Immature natural killer cell (primary cell): ENCODE data around the gene NIT2. TPM values are rescaled to one million over a fixed set of nuclear protein-coding genes. Genes with fewer than 3 reads are reported as not detected.

ENCODE experiments used
- DNase-seq, 3 donors: peaks; one replicate each; pipeline ENCODE4 v3.0.0; 2022; ENCODE audit warnings: mixed read lengths in 1 of 3
- H3K27ac Mint-ChIP-seq, 6 donors: one replicate each; pipeline ENCODE4 v1.8.0; 2020; ENCODE audit warnings: mixed read lengths in 6 of 6, mild to moderate bottlenecking in 5 of 6, inconsistent platforms in 4 of 6, moderate library complexity in 3 of 6
- H3K27me3 Mint-ChIP-seq, 3 donors: one replicate each; pipeline ENCODE4 v1.8.0; 2020 to 2021; ENCODE audit warnings: low read depth in 3 of 3, mild to moderate bottlenecking in 3 of 3, mixed read lengths in 3 of 3, moderate library complexity in 3 of 3, inconsistent platforms in 1 of 3
- H3K36me3 Mint-ChIP-seq, 3 donors: one replicate each; pipeline ENCODE4 v1.8.0; 2020; ENCODE audit warnings: mixed read lengths in 3 of 3, inconsistent platforms in 2 of 3, mild to moderate bottlenecking in 2 of 3
- H3K4me1 Mint-ChIP-seq, 2 donors: one replicate each; pipeline ENCODE4 v1.8.0; 2020; ENCODE audit warnings: inconsistent platforms in 2 of 2, mild to moderate bottlenecking in 2 of 2, mixed read lengths in 2 of 2, moderate library complexity in 1 of 2
- H3K4me3 Mint-ChIP-seq, 5 donors: one replicate each; pipeline ENCODE4 v1.8.0; 2020; ENCODE audit warnings: mild to moderate bottlenecking in 5 of 5, mixed read lengths in 5 of 5, inconsistent platforms in 3 of 5, moderate library complexity in 3 of 5
- H3K9me3 Mint-ChIP-seq, 6 donors: one replicate each; pipeline ENCODE4 v1.8.0; 2020; ENCODE audit warnings: mild to moderate bottlenecking in 6 of 6, mixed read lengths in 6 of 6, inconsistent platforms in 4 of 6, moderate library complexity in 3 of 6
- polyA plus RNA-seq, 3 donors: library from polyadenylated mRNA; unstranded; fragments of 300-500 nt; fragmentation: Illumina TruSeq; gene quantifications; one replicate each; pipeline ENCODE4 v1.2.3, GENCODE V29; 2021

The NIT2 gene
- polyA plus RNA-seq, 3 donors from 2014 or later, result 35.6 to 46.0 (median 41.7) TPM

DNA sequence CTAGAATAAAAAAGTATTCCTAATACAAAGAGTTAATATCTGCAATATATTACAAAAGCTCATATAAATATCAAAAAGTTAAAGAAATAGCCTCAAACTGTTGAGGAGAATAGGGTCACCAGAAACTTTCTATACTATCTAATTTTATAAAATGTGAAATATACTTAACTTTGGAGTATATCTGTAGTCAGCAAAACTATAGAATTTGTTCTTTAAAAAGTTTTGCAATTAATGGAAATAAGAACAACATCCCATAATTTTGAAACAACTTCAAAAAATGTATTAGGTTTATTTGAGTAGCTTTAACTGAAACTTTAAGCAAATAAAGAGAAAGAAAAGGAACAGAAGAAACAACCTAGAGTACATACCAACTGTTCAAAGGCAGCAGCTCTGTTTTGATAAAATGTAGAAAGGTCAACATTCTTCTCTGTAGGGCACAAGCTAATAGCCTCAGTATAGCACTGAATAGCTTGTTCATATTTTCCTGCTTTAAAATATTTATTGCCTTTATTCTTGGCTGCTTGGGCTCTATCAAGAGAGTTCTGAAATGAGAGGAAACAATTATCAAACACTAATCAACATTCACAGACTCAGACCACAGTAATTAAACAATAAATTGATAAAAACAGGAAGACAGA is 52.0 kb downstream of the NIT2 start:
- Mint-ChIP-seq H3K4me3 (no peak overlapping the region), H3K4me1 (peaks cover 4 to 19% of the 10 kb centered on the region in 2 donors), H3K27me3 (no peaks in the 10 kb centered on the region), H3K27ac (peak overlapping the region in 1 of 6 donors; percentile 40), H3K36me3 (peaks cover 12 to 30% (median 16%) of the 10 kb centered on the region in 3 donors), H3K9me3 (peaks cover 2 to 10% (median 5%) of the 10 kb centered on the region in 6 donors)
- no peak for DNase-seq

DNA sequence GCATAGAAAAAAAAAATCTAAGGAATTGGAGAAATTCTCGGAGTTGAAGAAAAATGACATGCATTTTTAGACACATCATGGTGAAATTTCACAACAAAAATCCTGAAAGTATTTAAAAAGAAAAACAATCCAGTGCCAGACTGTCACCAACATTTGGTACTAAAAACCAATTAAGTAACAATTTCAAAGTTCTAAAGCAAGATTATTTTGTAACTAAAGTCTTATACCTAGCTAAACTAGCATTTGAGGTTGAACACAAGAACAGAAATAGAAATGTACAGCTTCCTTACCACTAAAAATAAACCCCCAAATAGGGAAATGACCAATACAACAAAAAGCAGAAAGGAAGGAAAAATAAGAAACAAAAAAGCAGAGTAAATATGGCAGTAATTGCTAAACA is 54.5 kb downstream of the NIT2 start:
- Mint-ChIP-seq H3K27ac (no peak overlapping the region), H3K4me1 (peaks cover 7 to 30% of the 10 kb centered on the region in 2 donors), H3K36me3 (peaks cover 12 to 22% (median 16%) of the 10 kb centered on the region in 3 donors), H3K27me3 (no peaks in the 10 kb centered on the region), H3K4me3 (no peak overlapping the region), H3K9me3 (peaks cover 2 to 10% (median 5%) of the 10 kb centered on the region in 6 donors)
- no peak for DNase-seq

DNA sequence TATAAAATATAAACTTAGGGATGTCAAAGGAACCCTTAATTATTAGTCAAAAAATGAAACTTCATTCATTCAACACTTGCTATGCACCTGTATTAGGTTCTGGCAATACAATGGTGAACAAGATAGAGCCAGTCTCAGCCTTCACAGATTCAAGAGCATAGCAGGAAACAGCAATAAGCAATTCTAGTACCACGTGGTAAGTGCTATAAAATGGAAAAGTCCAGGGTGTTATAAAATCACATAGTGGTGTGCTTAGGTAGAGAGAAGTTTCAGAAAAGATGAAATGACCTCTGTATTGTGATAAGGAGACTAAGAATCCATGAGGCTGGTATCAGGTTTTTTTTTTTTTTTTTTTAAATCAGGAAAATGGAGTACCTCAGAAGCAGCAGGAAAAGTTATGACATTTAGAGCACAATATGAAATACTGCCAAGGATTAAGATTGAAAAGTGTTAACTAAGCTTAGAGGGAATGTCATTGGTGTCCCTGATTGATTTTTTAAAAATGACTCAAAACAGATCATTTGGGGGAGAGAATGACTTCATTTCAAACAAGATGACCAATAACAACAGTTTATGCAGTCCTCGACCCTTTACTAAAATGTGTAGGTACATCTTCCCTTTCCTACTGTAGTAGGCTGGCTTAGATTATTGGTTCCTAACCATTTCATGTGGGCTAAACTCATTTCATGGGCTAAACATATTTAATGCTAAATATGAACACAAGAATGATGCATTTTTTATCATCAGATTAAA is 61.3 kb downstream of the NIT2 start:
- peak overlapping the region in 1 of 6 donors; percentile 45 for H3K27ac Mint-ChIP-seq
- H3K4me1 Mint-ChIP-seq, result peaks cover 30 to 62% of the 10 kb centered on the region in 2 donors
- DNase-seq, result no peak

DNA sequence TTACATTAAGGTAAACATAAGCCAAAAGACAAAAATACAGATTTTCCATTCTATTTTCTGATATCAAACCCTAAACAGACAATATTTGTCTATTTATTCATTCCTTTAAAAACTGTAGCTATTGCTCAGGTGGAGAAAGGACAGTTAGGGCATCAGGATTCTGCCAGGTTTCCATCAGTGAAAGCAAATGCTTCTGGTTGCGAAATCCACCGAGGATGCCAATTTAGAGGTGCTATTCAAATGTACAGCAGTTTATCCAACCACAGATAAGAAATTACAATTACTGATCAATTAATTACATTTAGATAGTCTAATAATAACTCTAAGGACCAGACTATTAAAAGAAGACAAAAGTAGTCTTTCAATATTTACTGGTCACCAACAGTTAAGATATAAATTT is 62.4 kb downstream of the NIT2 start:
- peaks cover 0 to 7% (median 4%) of the 10 kb centered on the region in 3 donors for H3K27me3 Mint-ChIP-seq
- no peak for DNase-seq
- no peak overlapping the region for H3K4me3 Mint-ChIP-seq
- H3K36me3 Mint-ChIP-seq, result no peaks in the 10 kb centered on the region
- H3K27ac Mint-ChIP-seq, result no peak overlapping the region
- H3K4me1 Mint-ChIP-seq, result peaks cover 36 to 72% of the 10 kb centered on the region in 2 donors
- no peaks in the 10 kb centered on the region for H3K9me3 Mint-ChIP-seq

More for the DNA sequence above, 61.3 kb downstream of the NIT2 start:
- Mint-ChIP-seq H3K9me3 (no peaks in the 10 kb centered on the region), H3K4me3 (no peak overlapping the region), H3K27me3 (peaks cover 0 to 1% (median under 1%) of the 10 kb centered on the region in 3 donors), H3K36me3 (no peaks in the 10 kb centered on the region)

DNA sequence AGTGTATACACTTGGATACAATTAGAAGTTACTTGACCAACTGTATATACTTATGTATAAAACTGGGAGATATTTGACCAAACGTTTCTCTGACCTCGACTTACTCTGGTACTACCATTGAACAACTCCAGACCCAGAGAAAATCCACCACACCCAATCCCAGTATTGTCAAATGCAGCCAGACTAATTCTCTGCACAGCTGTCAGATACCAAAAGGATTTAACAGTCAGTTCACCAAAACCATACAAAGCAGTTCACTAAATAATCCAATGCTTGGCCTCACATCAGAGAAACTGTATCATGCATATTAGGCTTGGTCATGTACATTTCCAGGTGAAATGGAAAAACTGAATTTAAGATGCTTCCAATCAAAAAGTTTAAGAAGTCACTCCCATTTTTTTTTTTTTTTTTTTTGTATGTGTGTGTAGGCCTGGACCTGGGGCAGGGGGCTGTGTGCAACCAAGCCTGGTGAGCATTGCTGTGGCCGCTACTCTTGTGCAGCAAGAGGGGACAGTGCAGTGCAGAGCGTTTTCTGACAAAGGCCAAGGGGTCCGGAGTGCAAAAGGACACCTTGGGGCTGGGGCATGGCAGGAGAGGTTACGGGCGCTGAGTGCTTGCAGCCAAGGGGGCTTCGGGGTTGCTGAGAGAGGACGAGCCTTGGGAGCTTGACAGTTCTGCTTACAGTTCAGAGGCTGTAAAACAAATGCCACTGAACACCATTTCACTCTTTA is 64.9 kb downstream of the NIT2 start:
- Mint-ChIP-seq H3K27ac (peak overlapping the region; percentile 67 to 93 (median 80)), H3K4me3 (peak overlapping the region; percentile 94 to 98 (median 96)), H3K9me3 (no peaks in the 10 kb centered on the region), H3K4me1 (peaks cover 39 to 76% of the 10 kb centered on the region in 2 donors), H3K36me3 (no peaks in the 10 kb centered on the region), H3K27me3 (peaks cover 0 to 7% (median 5%) of the 10 kb centered on the region in 3 donors)
- DNase-seq, result no peak

DNA sequence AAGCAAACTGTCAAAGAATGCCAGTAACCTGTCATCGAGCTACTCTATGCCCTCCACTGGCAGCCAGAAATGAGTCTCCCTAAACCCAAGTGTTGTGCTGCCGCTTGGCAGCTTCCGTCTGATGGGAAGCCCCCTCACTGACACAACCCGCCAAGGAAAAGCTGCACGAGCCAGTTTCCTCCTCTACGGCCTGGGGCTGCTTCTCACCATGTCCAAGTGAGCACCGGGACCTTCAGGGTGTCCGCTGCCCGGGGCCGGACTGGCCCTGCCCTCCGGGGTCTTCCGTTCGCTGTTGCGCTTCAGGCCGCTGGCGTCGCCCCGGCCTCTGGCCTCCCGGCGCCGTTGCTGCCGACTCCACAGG is 65.8 kb downstream of the NIT2 start:
- H3K36me3 Mint-ChIP-seq, result no peaks in the 10 kb centered on the region
- H3K9me3 Mint-ChIP-seq, result no peaks in the 10 kb centered on the region
- H3K4me3 Mint-ChIP-seq, result peak overlapping the region; percentile 94 to 98 (median 96)
- peak overlapping the region; percentile 79 to 94 (median 87) for H3K27ac Mint-ChIP-seq
- peaks cover 39 to 76% of the 10 kb centered on the region in 2 donors for H3K4me1 Mint-ChIP-seq
- peaks cover 0 to 7% (median 6%) of the 10 kb centered on the region in 3 donors for H3K27me3 Mint-ChIP-seq
- peak in 1 of 3 donors; percentile 25 for DNase-seq

DNA sequence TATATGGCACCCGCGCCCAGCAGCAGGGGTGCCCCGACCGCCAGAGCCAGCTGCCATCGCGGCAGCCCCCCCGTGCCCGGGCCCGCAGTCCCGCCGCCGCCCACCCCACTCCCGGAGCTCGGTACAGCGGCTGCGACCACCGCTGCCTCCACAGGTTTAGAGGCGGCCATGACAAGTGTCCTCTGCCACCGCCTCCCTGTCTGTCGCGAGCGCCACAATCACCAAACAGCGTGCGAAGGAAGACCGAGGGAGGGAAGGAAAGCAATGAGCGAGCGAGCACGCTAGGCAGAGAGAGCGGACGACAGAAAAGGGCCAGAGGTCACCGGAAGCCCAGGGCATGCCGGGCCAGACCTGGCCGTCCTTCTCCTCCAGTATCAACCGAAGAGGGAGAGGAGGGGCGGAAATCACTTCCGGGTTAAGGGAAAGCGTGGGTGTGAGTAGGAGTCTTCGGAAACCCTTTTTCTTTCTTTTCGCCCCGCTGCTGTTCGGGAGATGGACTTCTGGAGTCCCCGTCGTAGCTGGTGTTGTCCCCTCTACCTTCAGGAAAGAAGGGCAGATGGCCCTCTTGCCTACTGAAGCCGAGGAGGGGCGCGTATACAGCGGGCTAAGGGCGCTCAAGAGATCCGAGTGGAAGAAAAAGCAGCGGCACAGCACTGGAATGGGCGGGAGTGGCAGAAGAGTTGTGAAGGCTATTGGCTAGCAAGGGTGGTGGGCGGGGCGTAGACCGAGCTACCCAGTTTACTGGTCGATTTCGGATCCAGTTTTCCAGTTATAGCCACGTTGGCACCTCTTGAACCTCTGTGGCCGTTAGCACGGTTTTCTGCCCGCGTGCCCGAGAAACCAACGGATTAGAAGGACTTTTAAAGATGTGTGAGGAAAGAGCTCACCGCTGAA is 66.5 kb downstream of the NIT2 start, which contains the start of the genes LNP1 and TOMM70:
LNP1 (plus strand) TSS at position 760 of the 894 bp plus-strand sequence. CDS start 28,191 bp downstream, outside the sequence.
TOMM70 (minus strand) TSS at position 310 of the 894 bp plus-strand sequence; CDS start at position 170, 140 bp downstream.
- Mint-ChIP-seq H3K27ac (peak within 1 kb of the TSS; percentile 81 to 95 (median 92)), H3K4me1 (peaks cover 36 to 70% of the 10 kb centered on the region in 2 donors), H3K27me3 (peaks cover 0 to 7% (median 6%) of the 10 kb centered on the region in 3 donors), H3K4me3 (peak within 1 kb of the TSS; percentile 94 to 98 (median 96)), H3K9me3 (no peaks in the 10 kb centered on the region), H3K36me3 (no peaks in the 10 kb centered on the region)
- peak; percentile 92 to 95 (median 95) for DNase-seq

DNA sequence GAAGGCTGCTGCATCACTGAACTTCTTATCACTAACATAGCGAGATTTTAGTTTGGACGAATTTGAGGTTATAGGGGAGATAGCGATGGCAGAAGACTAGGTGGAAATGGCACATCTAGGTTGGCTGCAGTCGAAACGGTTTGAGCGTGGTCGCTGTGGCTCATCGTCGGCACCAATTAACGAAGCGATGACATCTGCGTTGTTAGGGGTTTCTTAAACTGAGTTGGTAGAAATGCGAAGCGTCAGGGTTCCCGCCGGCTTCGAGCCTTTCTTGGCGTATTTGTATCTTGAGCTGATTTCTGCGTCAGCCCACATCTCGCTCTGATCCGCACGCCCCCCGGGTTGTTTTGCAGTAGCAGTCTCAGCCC is 67.1 kb downstream of the NIT2 start:
- peak overlapping the region; percentile 94 to 98 (median 96) for H3K4me3 Mint-ChIP-seq
- DNase-seq, result no peak
- peaks cover 0 to 7% (median 6%) of the 10 kb centered on the region in 3 donors for H3K27me3 Mint-ChIP-seq
- H3K36me3 Mint-ChIP-seq, result no peaks in the 10 kb centered on the region
- peak overlapping the region; percentile 81 to 95 (median 91) for H3K27ac Mint-ChIP-seq
- no peaks in the 10 kb centered on the region for H3K9me3 Mint-ChIP-seq
- H3K4me1 Mint-ChIP-seq, result peaks cover 36 to 64% of the 10 kb centered on the region in 2 donors

DNA sequence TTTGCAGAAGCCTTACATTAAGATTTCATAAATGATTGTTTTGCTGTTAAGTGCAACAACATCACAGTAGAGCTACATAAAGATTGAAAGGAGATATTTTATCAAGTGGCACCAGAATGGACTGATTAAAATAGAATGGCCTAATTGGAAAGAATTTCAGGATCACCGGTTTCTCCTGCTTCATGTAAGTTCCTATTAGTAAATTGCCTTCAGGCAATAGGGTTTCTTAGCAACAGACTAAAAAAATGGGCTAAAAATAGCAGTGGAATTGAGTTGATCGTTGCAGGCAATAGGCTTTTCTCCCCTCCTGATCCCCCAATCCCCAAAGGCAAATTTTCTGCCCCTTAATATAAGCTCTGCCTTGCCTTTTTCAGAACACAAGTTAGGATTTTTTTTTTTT is 67.7 kb downstream of the NIT2 start:
- peaks cover 0 to 7% (median 6%) of the 10 kb centered on the region in 3 donors for H3K27me3 Mint-ChIP-seq
- H3K4me3 Mint-ChIP-seq, result peak overlapping the region; percentile 94 to 98 (median 96)
- H3K9me3 Mint-ChIP-seq, result peaks cover under 1 to 2% (median under 1%) of the 10 kb centered on the region in 6 donors
- no peak for DNase-seq
- peaks cover under 1 to 1% (median 1%) of the 10 kb centered on the region in 3 donors for H3K36me3 Mint-ChIP-seq
- peaks cover 36 to 58% of the 10 kb centered on the region in 2 donors for H3K4me1 Mint-ChIP-seq
- H3K27ac Mint-ChIP-seq, result peak overlapping the region; percentile 81 to 95 (median 91)

DNA sequence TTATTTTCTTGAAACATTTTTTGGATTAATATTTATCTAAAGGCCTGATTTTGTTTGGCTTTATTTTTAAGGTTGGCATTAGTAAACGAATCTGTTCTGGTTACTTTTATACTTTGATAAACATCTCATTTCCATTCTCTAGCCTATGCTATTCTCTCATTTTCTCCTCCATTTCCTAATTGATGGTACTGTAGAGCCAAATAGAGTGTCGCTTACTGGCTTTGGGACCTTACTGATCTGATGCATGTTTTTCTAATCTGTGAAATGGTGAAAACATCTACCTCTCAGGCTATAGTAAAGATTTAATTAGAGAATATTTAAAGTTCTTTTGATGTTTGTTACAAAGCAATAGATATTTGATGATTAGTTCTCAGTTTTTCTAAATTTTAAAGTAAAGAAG is 68.3 kb downstream of the NIT2 start:
- Mint-ChIP-seq H3K9me3 (peaks cover 2 to 9% (median 6%) of the 10 kb centered on the region in 6 donors), H3K27ac (peak overlapping the region in 1 of 6 donors; percentile 45), H3K36me3 (peaks cover 6 to 8% (median 7%) of the 10 kb centered on the region in 3 donors), H3K4me3 (peak overlapping the region in 4 of 5 donors; percentile 60 to 96 (median 84)), H3K4me1 (peaks cover 34 to 51% of the 10 kb centered on the region in 2 donors), H3K27me3 (peaks cover 0 to 7% (median 6%) of the 10 kb centered on the region in 3 donors)
- DNase-seq, result no peak

DNA sequence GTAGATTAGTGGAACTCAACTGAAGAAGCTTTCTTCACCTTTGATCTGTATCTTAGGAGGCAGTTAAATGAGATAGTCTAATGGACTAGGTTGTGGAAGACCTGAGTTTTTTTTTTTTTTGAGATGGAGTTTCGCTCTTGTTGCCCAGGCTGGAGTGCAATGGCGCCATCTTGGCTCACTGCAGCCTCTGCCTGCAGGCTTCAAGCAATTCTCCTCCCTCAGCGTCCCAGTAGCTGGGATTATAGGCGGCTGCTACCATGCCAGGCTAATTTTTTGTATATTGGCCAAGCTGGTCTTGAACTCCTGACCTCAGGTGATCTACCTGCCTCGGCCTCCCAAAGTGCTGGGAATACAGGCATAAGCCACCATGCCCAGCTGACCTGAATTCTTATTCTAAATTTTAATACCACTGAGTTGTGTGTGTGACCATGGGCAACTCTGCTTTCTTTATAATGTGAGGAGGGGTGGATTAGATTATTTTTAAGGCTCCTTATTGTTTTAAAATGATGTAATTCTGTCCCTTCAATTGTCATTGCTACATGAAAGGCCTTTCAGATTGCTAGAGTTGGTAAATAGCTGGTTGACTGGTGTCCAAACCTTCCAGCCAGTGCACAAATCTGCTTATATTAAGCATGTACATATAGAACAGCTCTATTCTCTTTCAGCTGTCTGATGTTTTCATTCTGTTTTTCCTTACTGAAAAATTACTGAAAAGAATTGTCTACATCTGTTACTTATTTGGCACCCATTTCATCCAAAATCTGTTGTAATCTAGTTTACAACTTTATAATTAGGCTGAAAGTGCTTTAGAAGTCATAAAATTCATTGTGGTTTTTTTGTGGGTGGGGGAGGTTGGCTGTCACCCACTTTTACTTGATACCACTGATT is 69.0 kb downstream of the NIT2 start:
- peaks cover 6 to 10% (median 10%) of the 10 kb centered on the region in 3 donors for H3K36me3 Mint-ChIP-seq
- DNase-seq, result no peak
- H3K4me1 Mint-ChIP-seq, result peaks cover 31 to 44% of the 10 kb centered on the region in 2 donors
- peaks cover 2 to 11% (median 8%) of the 10 kb centered on the region in 6 donors for H3K9me3 Mint-ChIP-seq
- H3K4me3 Mint-ChIP-seq, result no peak overlapping the region
- H3K27me3 Mint-ChIP-seq, result peaks cover 0 to 8% (median 6%) of the 10 kb centered on the region in 3 donors
- peak overlapping the region in 1 of 6 donors; percentile 26 for H3K27ac Mint-ChIP-seq

DNA sequence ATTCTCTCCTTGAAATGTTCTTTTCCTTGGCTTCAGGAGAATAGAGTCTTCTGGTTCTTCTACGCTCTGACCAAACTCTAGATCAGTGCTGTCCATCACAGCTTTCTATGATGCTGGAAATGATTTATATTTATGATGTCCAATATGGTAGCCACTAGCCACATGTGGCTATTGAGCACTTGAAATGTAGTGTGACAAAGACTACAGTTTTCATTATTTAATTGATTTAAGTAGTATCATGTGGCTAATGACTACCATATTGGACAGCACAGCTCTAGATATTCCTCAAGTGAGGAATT is 69.6 kb downstream of the NIT2 start:
- peaks cover 2 to 11% (median 8%) of the 10 kb centered on the region in 6 donors for H3K9me3 Mint-ChIP-seq
- peaks cover 27 to 38% of the 10 kb centered on the region in 2 donors for H3K4me1 Mint-ChIP-seq
- H3K36me3 Mint-ChIP-seq, result peaks cover 6 to 10% (median 10%) of the 10 kb centered on the region in 3 donors
- H3K27ac Mint-ChIP-seq, result no peak overlapping the region
- no peak overlapping the region for H3K4me3 Mint-ChIP-seq
- DNase-seq, result no peak
- H3K27me3 Mint-ChIP-seq, result peaks cover 0 to 10% (median 6%) of the 10 kb centered on the region in 3 donors
